ENCODE data around the gene SMIM32.

DNA sequence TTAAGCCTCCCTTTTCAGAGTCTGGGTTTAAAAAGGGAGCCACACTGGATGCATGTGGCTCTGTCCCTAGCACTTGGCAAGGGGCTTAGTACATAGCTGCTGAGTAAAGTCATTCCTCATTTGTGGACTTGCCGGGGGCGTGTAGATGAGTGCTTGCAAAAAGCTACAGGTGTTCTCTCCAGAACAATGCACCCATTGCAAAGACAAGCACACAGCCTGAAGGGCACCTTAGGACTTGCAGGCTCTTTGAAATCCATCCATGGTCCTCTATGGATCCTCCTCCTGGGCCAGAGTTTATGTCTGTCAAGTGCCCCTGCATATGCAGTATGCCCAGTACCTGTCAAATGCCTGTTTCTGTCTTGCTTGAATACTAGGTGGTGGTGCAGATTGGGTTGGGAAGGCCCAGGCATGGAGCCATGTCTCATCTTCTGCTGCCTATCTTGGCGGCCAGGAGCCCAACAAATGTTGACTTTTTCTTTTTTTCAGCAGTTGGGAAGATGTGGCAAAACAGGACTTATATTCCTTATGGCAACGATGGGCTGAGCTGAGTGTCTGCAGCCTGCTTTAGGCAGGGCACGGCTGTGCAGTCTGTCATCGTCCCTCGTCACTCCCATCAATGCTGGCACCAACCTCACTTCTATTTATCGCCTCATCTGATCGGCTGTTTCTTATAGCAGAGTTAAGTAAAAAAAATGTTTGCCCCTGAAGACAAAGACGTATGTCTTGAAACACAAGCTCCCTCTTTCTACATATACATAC is 18.5 kb upstream of the SMIM32 start:
- no peak for TF ChIP-seq EZH2 (IDR thresholded peaks at IDR 0.05)
- TF ChIP-seq POLR2AphosphoS5 (IDR thresholded peaks at IDR 0.05; ENCODE audit: borderline replicate concordance, low read depth, low read length), result no peak
- no peak for TF ChIP-seq FOXP2 (optimal IDR thresholded peaks at IDR 0.05; ENCODE audit: control extremely low read depth, extremely low read length, insufficient read depth)
